Parathyroid adenoma (tissue), 2 donors: ENCODE results near the gene GRK2.
A peak's percentile ranks its signal among the peaks of the same experiment; 100 is the strongest.

Experiments
- H2AFZ ChIP-seq: fragments of 300-600 bp; sonication (generic); one replicate; pipeline ENCODE4 v1.7.0; 2017; ENCODE audit warnings: antibody characterized with exemption, mild to moderate bottlenecking
- H3K27ac ChIP-seq: fragments of 300-600 bp; sonication (generic); one replicate; pipeline ENCODE4 v1.7.0; 2017
- H3K27me3 ChIP-seq: fragments of 300-600 bp; sonication (generic); one replicate; pipeline ENCODE4 v1.7.0; 2017; ENCODE audit warnings: low read length; ENCODE audit not compliant: control insufficient read depth, insufficient read depth
- H3K36me3 ChIP-seq: fragments of 300-600 bp; sonication (generic); one replicate; pipeline ENCODE4 v1.7.0; 2017; ENCODE audit warnings: low read length; ENCODE audit not compliant: control insufficient read depth, insufficient read depth
- H3K4me1 ChIP-seq: fragments of 300-600 bp; sonication (generic); one replicate; pipeline ENCODE4 v1.7.0; 2017; ENCODE audit warnings: control low read depth
- H3K4me2 ChIP-seq: fragments of 300-600 bp; sonication (generic); one replicate; pipeline ENCODE4 v1.7.0; 2017; ENCODE audit warnings: low read length
- H3K4me3 ChIP-seq: fragments of 300-600 bp; sonication (generic); one replicate; pipeline ENCODE4 v1.7.0; 2017; ENCODE audit warnings: low read depth, low read length
- H3K79me2 ChIP-seq: fragments of 300-600 bp; sonication (generic); one replicate; pipeline ENCODE4 v1.7.0; 2017; ENCODE audit warnings: control low read depth
- H3K9ac ChIP-seq: fragments of 300-600 bp; sonication (generic); one replicate; pipeline ENCODE4 v1.7.0; 2017; ENCODE audit warnings: mild to moderate bottlenecking
- H3K9me3 ChIP-seq: fragments of 300-600 bp; sonication (generic); one replicate; pipeline ENCODE4 v1.7.0; 2017; ENCODE audit warnings: low read length; ENCODE audit not compliant: control insufficient read depth
- CTCF ChIP-seq: fragments of 300-600 bp; sonication (generic); IDR thresholded peaks from one replicate; pipeline ENCODE4 v1.7.0; 2017; ENCODE audit warnings: antibody characterized with exemption, mild to moderate bottlenecking
- donor health status: primary hyperparathyroidism.

Gene GRK2

DNA sequence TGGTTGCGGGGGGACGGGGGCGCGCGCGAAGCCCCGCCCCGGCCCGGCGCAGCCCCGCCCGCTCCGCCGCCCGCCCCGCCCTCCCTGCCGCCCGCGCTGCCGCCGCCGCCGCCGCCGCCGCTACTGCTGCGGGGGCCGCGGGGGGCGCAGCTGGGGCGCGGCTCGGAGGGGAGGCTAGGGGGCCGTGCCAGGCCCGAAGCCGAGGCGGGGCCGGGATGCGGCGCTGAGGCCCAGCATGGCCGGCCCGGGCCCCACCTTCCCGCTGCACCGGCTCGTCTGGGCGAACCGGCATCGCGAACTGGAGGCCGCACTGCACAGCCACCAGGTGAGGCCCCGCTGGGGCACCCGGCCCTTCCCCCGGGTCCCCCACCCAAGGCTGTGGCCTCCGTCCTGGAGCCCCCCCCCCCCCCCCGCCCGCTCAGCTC is 23.0 kb downstream of the GRK2 start, which contains the start of gene ANKRD13D:
TSS of gene ANKRD13D (plus strand) at position 78 of the 425 bp plus-strand sequence. CDS start at position 236, 158 bp downstream.
- TF ChIP-seq CTCF: no peak
- Histone ChIP-seq H3K4me1 (peaks cover 11% of the 10 kb centered on the region), H3K4me2 (peak within 1 kb of the TSS; percentile 86), H3K4me3 (peak within 1 kb of the TSS; percentile 65), H3K27me3 (no peaks in the 10 kb centered on the region), H3K27ac (peak within 1 kb of the TSS; percentile 80), H3K79me2 (no peaks in the 10 kb centered on the region), H2AFZ (peak within 1 kb of the TSS; percentile 86), H3K36me3 (no peaks in the 10 kb centered on the region), H3K9ac (no peak within 1 kb of the TSS), H3K9me3 (no peaks in the 10 kb centered on the region)

DNA sequence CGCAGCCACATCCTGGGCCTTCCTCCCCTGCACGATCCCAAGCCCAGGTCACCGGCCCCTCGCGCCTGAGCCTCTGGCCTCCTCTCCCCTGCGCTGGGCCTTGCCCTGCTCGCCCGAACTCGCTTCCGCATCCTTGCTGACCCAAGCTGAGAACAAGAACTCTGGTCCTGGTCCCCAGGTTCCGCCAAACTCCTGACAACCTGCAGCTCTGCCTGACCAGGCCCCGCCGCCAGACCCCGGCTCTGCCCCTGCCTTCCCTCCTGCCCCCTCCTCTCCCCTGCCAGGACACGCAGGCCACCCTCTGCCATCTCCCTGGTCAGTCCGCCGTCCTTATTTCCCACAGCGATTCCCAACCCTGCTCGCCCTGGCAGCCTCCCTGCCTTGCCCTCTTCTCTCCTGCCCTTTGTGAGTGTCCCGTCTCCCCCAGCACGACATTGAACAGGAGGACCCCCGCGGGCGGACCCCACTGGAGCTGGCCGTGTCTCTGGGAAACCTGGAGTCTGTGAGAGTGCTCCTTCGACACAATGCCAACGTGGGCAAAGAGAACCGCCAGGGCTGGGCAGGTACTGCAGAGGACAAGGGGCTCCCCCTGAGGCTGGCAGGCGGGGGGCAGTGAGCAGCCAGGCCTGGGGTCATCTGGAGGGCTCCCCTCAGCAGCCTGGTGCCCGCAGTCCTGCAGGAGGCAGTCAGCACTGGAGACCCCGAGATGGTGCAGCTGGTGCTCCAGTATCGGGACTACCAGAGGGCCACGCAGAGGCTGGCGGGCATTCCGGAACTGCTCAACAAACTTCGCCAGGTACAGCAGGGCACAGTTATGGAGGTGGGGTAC is 23.6 kb downstream of the GRK2 start:
- H3K9ac ChIP-seq: no peak overlapping the region
- peak overlapping the region; percentile 22 for H2AFZ ChIP-seq
- H3K79me2 ChIP-seq: no peaks in the 10 kb centered on the region
- peak overlapping the region; percentile 37 for H3K4me3 ChIP-seq
- peaks cover 11% of the 10 kb centered on the region for H3K4me1 ChIP-seq
- no peak overlapping the region for H3K27ac ChIP-seq
- TF ChIP-seq CTCF: no peak
- no peaks in the 10 kb centered on the region for H3K36me3 ChIP-seq
- peak overlapping the region; percentile 84 for H3K4me2 ChIP-seq
- no peaks in the 10 kb centered on the region for H3K9me3 ChIP-seq
- no peaks in the 10 kb centered on the region for H3K27me3 ChIP-seq

- H3K36me3 ChIP-seq: no peaks in the 10 kb centered on the region
- no peak overlapping the region for H3K4me3 ChIP-seq
- no peak overlapping the region for H3K4me2 ChIP-seq
- no peak overlapping the region for H3K9ac ChIP-seq
- no peak overlapping the region for H2AFZ ChIP-seq
- no peak for TF ChIP-seq CTCF
- peaks cover 11% of the 10 kb centered on the region for H3K4me1 ChIP-seq
- H3K27ac ChIP-seq: no peak overlapping the region
- no peaks in the 10 kb centered on the region for H3K9me3 ChIP-seq
- no peaks in the 10 kb centered on the region for H3K27me3 ChIP-seq
- H3K79me2 ChIP-seq: no peaks in the 10 kb centered on the region
Measured at GRCh38 chr11:67290801-67291200, 24.5 kb downstream of the GRK2 start.

- Histone ChIP-seq H3K36me3 (no peaks in the 10 kb centered on the region), H3K4me1 (peaks cover 11% of the 10 kb centered on the region)
Measured at GRCh38 chr11:67291481-67292381, 25.5 kb downstream of the GRK2 start.

More at GRCh38 chr11:67291481-67292381, 25.5 kb downstream of the GRK2 start:
- Histone ChIP-seq H3K9ac (no peak overlapping the region), H2AFZ (no peak overlapping the region), H3K79me2 (no peaks in the 10 kb centered on the region), H3K4me2 (no peak overlapping the region), H3K9me3 (no peaks in the 10 kb centered on the region), H3K27ac (no peak overlapping the region), H3K4me3 (no peak overlapping the region), H3K27me3 (no peaks in the 10 kb centered on the region)
- TF ChIP-seq CTCF: no peak
